PC-9 (cell line): ENCODE data around the gene COG5.

Source experiments
- CTCF ChIP-seq: fragments of 200-600 bp; sonication (generic); conservative IDR thresholded peaks from 2 replicates; pipeline ENCODE4 v1.6.1; 2017; ENCODE audit warnings: mixed run types, antibody characterized with exemption, mild to moderate bottlenecking, moderate library complexity
- EZH2 ChIP-seq: fragments of 200-600 bp; sonication (generic); IDR thresholded peaks from 2 replicates; pipeline ENCODE4 v1.8.0; 2017; ENCODE audit warnings: antibody characterized with exemption, low read depth

- TF ChIP-seq CTCF, result no peak
- no peak for TF ChIP-seq EZH2
Measured at GRCh38 chr7:107450970-107451369, 112.8 kb downstream of the COG5 start.
